Fibroblast of pulmonary artery (primary cell): ENCODE measurements around the gene RGS6.

Experiments used
- DNase-seq: peaks from one replicate; pipeline ENCODE4 v3.0.0-alpha.2; 2010; ENCODE audit warnings: low read depth
- H3K4me3 ChIP-seq: replicated peaks from 2 replicates; pipeline ENCODE4 v1.5.1; 2011; ENCODE audit warnings: low read depth, mild to moderate bottlenecking, control low read depth, low read length, moderate library complexity
- CTCF ChIP-seq: IDR thresholded peaks from 2 replicates; pipeline ENCODE4 v1.5.1; 2011; ENCODE audit warnings: mild to moderate bottlenecking, control low read depth, low read length, inconsistent platforms; ENCODE audit errors: missing control alignments

RGS6 gene

GRCh38 chr14:72443991-72444441 lies 511.8 kb downstream of the RGS6 start:
- H3K4me3 ChIP-seq: no peak overlapping the region
- DNase-seq: no peak
- no peak for TF ChIP-seq CTCF

GRCh38 chr14:72444701-72445100 lies 512.5 kb downstream of the RGS6 start:
- no peak overlapping the region for H3K4me3 ChIP-seq
- DNase-seq: no peak
- no peak for TF ChIP-seq CTCF

GRCh38 chr14:72448212-72448611 lies 516.0 kb downstream of the RGS6 start:
- H3K4me3 ChIP-seq: no peak overlapping the region
- no peak for DNase-seq
- no peak for TF ChIP-seq CTCF

- no peak for TF ChIP-seq CTCF
- DNase-seq: no peak
- no peak overlapping the region for H3K4me3 ChIP-seq
These were observed 518.3 kb downstream of the RGS6 start for GRCh38 chr14:72450473-72451044.

- DNase-seq: no peak
- H3K4me3 ChIP-seq: no peak overlapping the region
- no peak for TF ChIP-seq CTCF
These were observed 519.1 kb downstream of the RGS6 start for GRCh38 chr14:72451054-72451972.

GRCh38 chr14:72452774-72453173 lies 520.5 kb downstream of the RGS6 start:
- H3K4me3 ChIP-seq: no peak overlapping the region
- no peak for DNase-seq
- TF ChIP-seq CTCF: no peak
